Liver (tissue), 9 donors: ENCODE data around the gene ITPK1. TPM values are rescaled to one million over a fixed set of nuclear protein-coding genes. Genes with fewer than 3 reads are reported as not detected.
A peak's percentile ranks its signal among the peaks of the same experiment; 100 is the strongest.

ENCODE experiments used
- DNase-seq: peaks from one replicate; pipeline ENCODE4 v3.0.0-alpha.2; 2017; ENCODE audit warnings: low spot score
- H3K27ac ChIP-seq, 2 donors: one replicate each; pipeline ENCODE4 v1.7.0; 2013; ENCODE audit warnings: inconsistent platforms in 2 of 2, low read length in 2 of 2, control low read depth in 1 of 2, low read depth in 1 of 2, mild to moderate bottlenecking in 1 of 2
- H3K27me3 ChIP-seq, 4 donors: one replicate each; pipeline versions ENCODE4 v1.6.1 to v1.7.0; 2013; ENCODE audit warnings: low read length in 3 of 4, inconsistent platforms in 1 of 4, mild to moderate bottlenecking in 1 of 4, moderate library complexity in 1 of 4; ENCODE audit not compliant: control insufficient read depth in 4 of 4, insufficient read depth in 4 of 4
- H3K36me3 ChIP-seq, 4 donors: one replicate each; pipeline versions ENCODE4 v1.6.1 to v1.7.0; 2013; ENCODE audit warnings: low read length in 3 of 4, mild to moderate bottlenecking in 3 of 4, low read depth in 1 of 4, moderate library complexity in 1 of 4; ENCODE audit not compliant: control insufficient read depth in 4 of 4, insufficient read depth in 3 of 4
- H3K4me1 ChIP-seq, 4 donors: one replicate each; pipeline versions ENCODE4 v1.6.1 to v1.7.0; 2013; ENCODE audit warnings: low read length in 3 of 4, mild to moderate bottlenecking in 3 of 4, moderate library complexity in 1 of 4; ENCODE audit not compliant: control insufficient read depth in 4 of 4, insufficient read depth in 4 of 4
- H3K4me3 ChIP-seq, 3 donors: one replicate each; pipeline versions ENCODE4 v1.6.1 to v1.7.0; 2013; ENCODE audit warnings: low read length in 3 of 3, control low read depth in 1 of 3, low read depth in 1 of 3, mild to moderate bottlenecking in 1 of 3
- H3K9ac ChIP-seq, 2 donors: one replicate each; pipeline ENCODE4 v1.7.0; 2013; ENCODE audit warnings: low read length in 2 of 2, mild to moderate bottlenecking in 2 of 2, moderate library complexity in 2 of 2, control low read depth in 1 of 2, low read depth in 1 of 2
- H3K9me3 ChIP-seq, 4 donors: one replicate each; pipeline versions ENCODE4 v1.6.1 to v1.7.0; 2013; ENCODE audit warnings: low read length in 3 of 4; ENCODE audit not compliant: control insufficient read depth in 4 of 4
- ATF3 ChIP-seq: IDR thresholded peaks from 2 replicates; pipeline ENCODE4 v1.6.1; 2016; ENCODE audit warnings: antibody characterized with exemption
- CTCF ChIP-seq: fragments of 150-350 bp; IDR thresholded peaks from 2 replicates; pipeline ENCODE4 v1.5.1; 2017; ENCODE audit warnings: improper control_type of control experiment, low read depth, low read length; ENCODE audit not compliant: missing input control
- EGR1 ChIP-seq, 2 donors: IDR thresholded peaks; 2 replicates each; pipeline ENCODE4 v1.6.1; 2016 to 2018; ENCODE audit warnings: antibody characterized with exemption in 2 of 2, low read depth in 2 of 2
- FOXA1 ChIP-seq: IDR thresholded peaks from 2 replicates; pipeline ENCODE4 v1.6.1; 2016; ENCODE audit warnings: antibody characterized with exemption
- FOXA2 ChIP-seq: IDR thresholded peaks from 2 replicates; pipeline ENCODE4 v1.6.1; 2016; ENCODE audit warnings: antibody characterized with exemption
- GABPA ChIP-seq, 2 donors: IDR thresholded peaks in 1 of 2; conservative IDR thresholded peaks in 1 of 2; 2 replicates each; pipeline ENCODE4 v1.6.1; 2016; ENCODE audit warnings: antibody characterized with exemption in 2 of 2, mild to moderate bottlenecking in 1 of 2, moderate library complexity in 1 of 2
- HNF4A ChIP-seq, 2 donors: conservative IDR thresholded peaks; 2 replicates each; pipeline ENCODE4 v1.6.1; 2016; ENCODE audit warnings: antibody characterized with exemption in 2 of 2, mild to moderate bottlenecking in 2 of 2
- HNF4G ChIP-seq: IDR thresholded peaks from 2 replicates; pipeline ENCODE4 v1.6.1; 2016; ENCODE audit warnings: antibody characterized with exemption
- JUND ChIP-seq, 2 donors: IDR thresholded peaks; 2 replicates each; pipeline ENCODE4 v1.6.1; 2016; ENCODE audit warnings: antibody characterized with exemption in 2 of 2
- MAX ChIP-seq: IDR thresholded peaks from 2 replicates; pipeline ENCODE4 v1.6.1; 2016; ENCODE audit warnings: antibody characterized with exemption
- NR2F2 ChIP-seq: IDR thresholded peaks from 2 replicates; pipeline ENCODE4 v1.6.1; 2016; ENCODE audit warnings: antibody characterized with exemption
- RAD21 ChIP-seq, 2 donors: IDR thresholded peaks; 2 replicates each; pipeline ENCODE4 v1.6.1; 2016; ENCODE audit warnings: antibody characterized with exemption in 2 of 2, mild to moderate bottlenecking in 2 of 2
- REST ChIP-seq: IDR thresholded peaks from 2 replicates; pipeline ENCODE4 v1.6.1; 2016; ENCODE audit warnings: antibody characterized with exemption, mild to moderate bottlenecking
- RXRA ChIP-seq, 2 donors: IDR thresholded peaks; 2 replicates each; pipeline ENCODE4 v1.6.1; 2017 to 2018; ENCODE audit warnings: antibody characterized with exemption in 2 of 2, mild to moderate bottlenecking in 1 of 2
- SP1 ChIP-seq: IDR thresholded peaks from 2 replicates; pipeline ENCODE4 v1.6.1; 2018; ENCODE audit warnings: antibody characterized with exemption, mild to moderate bottlenecking
- TAF1 ChIP-seq: conservative IDR thresholded peaks from 2 replicates; pipeline ENCODE4 v1.6.1; 2016; ENCODE audit warnings: antibody characterized with exemption, mild to moderate bottlenecking
- YY1 ChIP-seq: IDR thresholded peaks from 2 replicates; pipeline ENCODE4 v1.6.1; 2016; ENCODE audit warnings: antibody characterized with exemption, mild to moderate bottlenecking
- ZBTB33 ChIP-seq: IDR thresholded peaks from 2 replicates; pipeline ENCODE4 v1.6.1; 2016; ENCODE audit warnings: antibody characterized with exemption
- WGBS: extraction: QIAGEN DNeasy Blood & Tissue Kit; methylation state at CpG from one replicate; pipeline ENCODE4 v1.1.7; 2013; 5-methylcytosine and 5-hydroxymethylcytosine counted together
- polyA plus RNA-seq, 2 donors: library from polyadenylated mRNA; stranded (reverse) in 1 of 2; unstranded in 1 of 2; fragments of 200-250 nt in 1 of 2; fragments of >200 nt in 1 of 2; fragmentation: Nextera tagmentation in 1 of 2; extraction: Ambion mirVana in 1 of 2; gene quantifications; one replicate each; pipeline versions ENCODE4 v1.2.1 to v1.2.3, GENCODE V29; 2013 to 2015
- total RNA-seq, 2 donors: library from RNA; depleted of rRNA; stranded (reverse); fragments of >200 nt; gene quantifications; one replicate each; pipeline ENCODE4 v1.2.3, GENCODE V29; 2014
- donor health status: healthy.
- donor health status: healthy.
- donor health status: healthy.
- donor health status: healthy.
- donor health status: healthy.

ITPK1 gene
- total and polyA plus RNA-seq, 4 donors, result 9.0 to 41.2 (median 20.4) TPM

GRCh38 chr14:93017301-93017797 lies 98.4 kb downstream of the ITPK1 start:
- WGBS, result 37% methylated on average over 17 of the region's 17 CpGs
- Histone ChIP-seq H3K4me1 (peaks cover 19 to 52% (median 34%) of the 10 kb centered on the region in 4 donors), H3K27ac (peak overlapping the region; percentile 52 to 60), H3K36me3 (peaks cover 0 to 4% (median 0%) of the 10 kb centered on the region in 4 donors), H3K9ac (peak overlapping the region in 1 of 2 donors; percentile 8), H3K4me3 (no peak overlapping the region), H3K9me3 (no peaks in the 10 kb centered on the region), H3K27me3 (no peaks in the 10 kb centered on the region)
- no peak for DNase-seq
- TF ChIP-seq GABPA (IDR thresholded peaks at IDR 0.05 in 1 of 2, conservative IDR thresholded peaks at IDR 0.05 in 1 of 2), result peak in 1 of 2 donors; percentile 61
- TF ChIP-seq RAD21 (IDR thresholded peaks at IDR 0.05), result peak; percentile 49 to 51
- peak; percentile 10 for TF ChIP-seq FOXA1
- no peak for TF ChIP-seq MAX
- TF ChIP-seq ZBTB33, result no peak
- peak; percentile 45 for TF ChIP-seq REST
- TF ChIP-seq CTCF, result no peak
- TF ChIP-seq NR2F2, result peak; percentile 81
- peak; percentile 73 for TF ChIP-seq SP1
- no peak for TF ChIP-seq ATF3
- peak; percentile 52 to 82 for TF ChIP-seq HNF4A (conservative IDR thresholded peaks at IDR 0.05)
- TF ChIP-seq EGR1 (IDR thresholded peaks at IDR 0.05; ENCODE audit: low read depth in 2 of 2), result peak in 1 of 2 donors; percentile 46
- peak; percentile 48 for TF ChIP-seq HNF4G
- TF ChIP-seq YY1, result peak; percentile 57
- no peak for TF ChIP-seq FOXA2
- TF ChIP-seq JUND (IDR thresholded peaks at IDR 0.05), result peak in 1 of 2 donors; percentile 74
- peak; percentile 91 to 92 for TF ChIP-seq RXRA (IDR thresholded peaks at IDR 0.05)
- no peak for TF ChIP-seq TAF1
